Left renal cortex interstitium (tissue), 4 donors: ENCODE results near the gene HDX. TPM values are rescaled to one million over a fixed set of nuclear protein-coding genes. Genes with fewer than 3 reads are reported as not detected.
"Not testable (repeated sequence)": the region's sequence is repeated elsewhere in the genome, so short reads cannot be mapped to it uniquely, and the experiment has no call there.

Experiments
- DNase-seq, 4 donors: peaks; one replicate each; pipeline ENCODE4 v3.0.0-alpha.2; 2013; ENCODE audit warnings: low read depth in 4 of 4, low spot score in 2 of 4, missing footprints in 1 of 4
- polyA plus RNA-seq, 4 donors: library from polyadenylated mRNA; unstranded; fragments of 120-200 nt; gene quantifications; one replicate each; pipeline ENCODE4 v1.2.1, GENCODE V29; 2013; ENCODE audit not compliant: insufficient read length in 4 of 4

Gene HDX
- polyA plus RNA-seq, 4 donors = 6.4 to 7.0 (median 6.6) TPM

DNA sequence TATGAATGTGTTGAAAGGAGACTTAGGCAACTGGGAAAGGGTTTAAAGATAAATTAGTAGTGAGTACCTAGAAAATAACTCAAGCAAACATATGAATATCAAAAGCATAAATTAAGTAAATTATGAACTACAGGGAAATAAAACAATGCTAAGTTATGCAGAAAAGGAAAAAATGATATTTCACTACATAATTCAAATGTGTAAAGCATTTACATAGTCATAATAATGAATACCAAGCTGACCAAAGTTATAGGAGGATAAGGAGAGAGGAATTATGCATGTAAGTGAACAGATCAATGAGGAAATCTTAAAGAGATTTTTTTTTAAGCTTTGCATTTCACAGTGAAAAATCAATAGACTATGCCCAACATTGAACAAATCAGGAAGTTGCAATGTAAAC lies 145.0 kb downstream of the HDX start:
- DNase-seq = no peak

GRCh38 chrX:84340968-84341367 lies 161.3 kb downstream of the HDX start:
- no peak for DNase-seq

GRCh38 chrX:84339507-84340364 lies 162.5 kb downstream of the HDX start:
- no peak for DNase-seq

DNA sequence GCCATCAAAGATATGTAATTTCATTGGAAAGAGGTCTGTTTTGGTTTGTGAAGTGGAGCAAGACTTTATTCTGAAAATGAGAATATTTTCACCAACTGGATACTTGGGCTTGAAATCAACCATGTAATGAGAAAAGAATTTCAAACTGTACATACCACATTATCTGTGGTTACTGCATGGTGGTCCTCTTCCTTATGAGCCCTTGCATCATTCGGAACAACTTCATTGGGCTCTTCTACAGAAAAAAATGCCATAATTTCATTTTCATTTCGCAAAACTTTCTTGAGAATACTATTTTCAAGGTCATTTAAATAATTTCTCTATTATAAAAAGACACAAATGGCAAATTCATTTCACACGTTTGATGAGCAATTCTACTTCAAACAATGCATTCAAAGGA lies 165.6 kb downstream of the HDX start:
- no peak for DNase-seq

DNA sequence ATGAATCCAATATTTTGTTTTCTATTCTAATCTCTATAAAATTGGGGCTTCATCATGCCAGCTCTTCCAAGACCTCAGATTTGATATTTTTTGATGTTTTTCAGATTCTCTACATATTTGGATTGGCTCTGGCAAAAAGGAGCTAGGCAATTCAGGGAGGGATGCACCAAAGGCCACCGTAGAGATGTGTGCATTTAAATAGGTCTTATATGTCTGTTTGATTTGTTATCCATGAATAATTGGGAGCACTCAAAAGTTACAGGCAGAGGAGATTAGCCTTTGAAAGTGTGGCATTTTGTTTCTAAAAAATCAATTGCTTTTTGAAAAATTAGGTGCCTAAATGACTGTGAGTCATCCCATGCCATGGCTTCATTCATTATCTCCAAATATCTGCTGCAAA lies 167.1 kb downstream of the HDX start:
- DNase-seq = no peak

DNA sequence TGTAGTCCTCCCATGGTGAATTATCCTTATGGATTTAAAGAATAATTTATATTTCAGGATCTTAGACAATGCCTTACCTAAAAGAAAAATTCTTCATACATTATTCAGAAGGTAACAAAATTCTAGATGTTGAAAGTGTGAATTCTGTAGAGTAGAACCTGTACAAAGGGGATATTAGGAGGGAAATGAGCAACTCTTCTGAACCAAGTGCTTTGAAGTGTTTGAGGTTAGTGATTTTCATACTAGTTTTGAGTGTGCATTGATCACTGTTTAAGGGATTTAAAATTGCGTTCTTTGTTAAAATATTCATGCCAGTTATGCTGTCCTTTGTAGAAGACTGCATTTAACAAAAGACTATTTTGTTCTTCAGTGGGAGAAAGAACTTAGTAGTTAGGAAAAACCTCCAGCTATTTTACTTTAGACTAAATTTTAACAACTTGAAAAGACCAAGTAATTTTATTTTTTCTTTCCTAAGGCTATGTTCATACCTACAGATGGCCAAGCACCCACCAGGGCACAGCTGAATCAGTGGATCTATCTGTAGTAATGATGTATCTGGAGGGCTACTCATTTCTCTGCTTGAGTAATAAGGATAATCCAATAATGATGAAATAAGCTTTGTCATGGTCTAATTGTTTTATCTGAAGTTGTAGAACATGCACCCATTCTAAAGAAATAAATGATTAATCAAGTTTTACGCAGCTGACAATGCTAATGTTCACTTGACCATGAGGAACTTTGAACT lies 180.0 kb downstream of the HDX start:
- DNase-seq = no peak

- DNase-seq = no peak
Measured at GRCh38 chrX:84320614-84321013, 181.6 kb downstream of the HDX start.

DNA sequence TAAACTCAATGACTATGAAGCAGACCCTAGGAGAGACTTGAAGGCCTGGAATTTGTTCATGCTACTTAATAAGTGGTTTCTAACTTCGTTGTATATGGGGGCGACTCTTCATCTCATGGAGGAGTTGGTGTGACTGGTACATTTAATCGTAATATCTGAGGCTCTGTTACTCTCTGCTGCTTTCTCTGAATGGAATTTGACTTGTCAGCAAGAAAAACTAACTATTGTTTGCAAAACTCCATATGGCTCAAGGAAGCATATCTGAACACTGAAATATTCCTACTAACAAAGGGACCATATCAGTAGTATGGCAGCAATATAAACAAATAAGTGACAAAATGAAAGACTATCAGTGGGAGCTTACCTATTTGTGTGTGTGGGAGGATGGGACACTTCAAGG lies 182.2 kb downstream of the HDX start:
- no peak for DNase-seq

DNA sequence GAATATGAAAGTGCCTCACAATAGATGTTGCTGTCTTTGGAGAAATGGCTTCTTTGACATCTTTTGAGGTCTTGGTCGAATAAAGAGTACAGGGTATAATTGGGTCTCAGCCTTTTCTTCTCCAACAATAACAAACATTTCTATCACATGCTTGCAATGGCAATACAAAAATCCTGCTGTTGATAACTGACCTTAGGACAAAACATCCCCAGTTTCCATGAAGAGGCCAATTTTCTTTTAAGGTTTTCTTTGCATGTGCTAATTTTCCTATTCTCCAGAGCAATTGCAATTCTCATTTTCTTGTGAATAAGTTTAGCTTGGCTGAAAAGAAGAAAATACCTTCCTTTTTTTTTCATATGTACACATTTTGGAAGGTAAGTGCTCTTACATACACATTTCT lies 183.6 kb downstream of the HDX start:
- DNase-seq = no peak

- DNase-seq = not testable (repeated sequence)
Measured at GRCh38 chrX:84315946-84316345, 186.3 kb downstream of the HDX start.
